ENCODE results near the gene PRR13.

PRR13 gene

GRCh38 chr12:53492188-53492587 is 50.7 kb downstream of the PRR13 start:
- Histone ChIP-seq H3K4me3 (ENCODE audit: low read length in 2 of 2) (peak overlapping the region; percentile 85 to 91), H3K9me3 (ENCODE audit: control insufficient read depth in 2 of 2, low read length in 2 of 2) (no peaks in the 10 kb centered on the region), H3K27ac (ENCODE audit: low read depth in 2 of 2, low read length in 2 of 2) (peak overlapping the region in 1 of 2 donors; percentile 88), H3K27me3 (ENCODE audit: control insufficient read depth in 2 of 2, insufficient read depth in 2 of 2, low read length in 2 of 2) (no peaks in the 10 kb centered on the region), H3K9ac (ENCODE audit: low read depth in 1 of 2, low read length in 2 of 2) (peak overlapping the region in 1 of 2 donors; percentile 10), H3K36me3 (ENCODE audit: control insufficient read depth in 2 of 2, insufficient read depth in 2 of 2, low read length in 2 of 2) (no peaks in the 10 kb centered on the region), H3K4me1 (ENCODE audit: control insufficient read depth in 2 of 2, insufficient read depth in 2 of 2, low read length in 2 of 2) (peaks cover 22 to 24% of the 10 kb centered on the region in 2 donors)

GRCh38 chr12:53492830-53493609 is 51.5 kb downstream of the PRR13 start:
- Histone ChIP-seq H3K27me3 (ENCODE audit: control insufficient read depth in 2 of 2, insufficient read depth in 2 of 2, low read length in 2 of 2) (no peaks in the 10 kb centered on the region), H3K36me3 (ENCODE audit: control insufficient read depth in 2 of 2, insufficient read depth in 2 of 2, low read length in 2 of 2) (no peaks in the 10 kb centered on the region), H3K9me3 (ENCODE audit: control insufficient read depth in 2 of 2, low read length in 2 of 2) (no peaks in the 10 kb centered on the region), H3K27ac (ENCODE audit: low read depth in 2 of 2, low read length in 2 of 2) (peak overlapping the region; percentile 84 to 88), H3K9ac (ENCODE audit: low read depth in 1 of 2, low read length in 2 of 2) (peak overlapping the region; percentile 75 to 78), H3K4me3 (ENCODE audit: low read length in 2 of 2) (peak overlapping the region; percentile 85 to 91), H3K4me1 (ENCODE audit: control insufficient read depth in 2 of 2, insufficient read depth in 2 of 2, low read length in 2 of 2) (peaks cover 22 to 24% of the 10 kb centered on the region in 2 donors)

- Histone ChIP-seq H3K9ac (ENCODE audit: low read depth in 1 of 2, low read length in 2 of 2) (peak overlapping the region; percentile 75 to 78), H3K27ac (ENCODE audit: low read depth in 2 of 2, low read length in 2 of 2) (peak overlapping the region; percentile 84 to 88), H3K9me3 (ENCODE audit: control insufficient read depth in 2 of 2, low read length in 2 of 2) (no peaks in the 10 kb centered on the region), H3K4me1 (ENCODE audit: control insufficient read depth in 2 of 2, insufficient read depth in 2 of 2, low read length in 2 of 2) (peaks cover 27% of the 10 kb centered on the region in 2 donors), H3K4me3 (ENCODE audit: low read length in 2 of 2) (peak overlapping the region; percentile 85 to 91), H3K27me3 (ENCODE audit: control insufficient read depth in 2 of 2, insufficient read depth in 2 of 2, low read length in 2 of 2) (no peaks in the 10 kb centered on the region), H3K36me3 (ENCODE audit: control insufficient read depth in 2 of 2, insufficient read depth in 2 of 2, low read length in 2 of 2) (no peaks in the 10 kb centered on the region)
Observed at GRCh38 chr12:53493610-53494391, 52.3 kb downstream of the PRR13 start.
